ENCODE measurements around the gene DDIT3. TPM values are rescaled to one million over a fixed set of nuclear protein-coding genes. Genes with fewer than 3 reads are reported as not detected.

The DDIT3 gene
- total and polyA plus RNA-seq, 2 of the 4 experiments (the other 2 are of a cell fraction): 19.4 to 54.4 TPM

- BruUV-seq (replicated peaks): no TSS peak
- Histone ChIP-seq H2BK120ac (ENCODE audit: low read depth, low read length) (no peak overlapping the region), H4K20me1 (ENCODE audit: insufficient read depth, low read length) (peaks cover 25% of the 10 kb centered on the region), H4K8ac (ENCODE audit: low read depth in 2 of 2, low read length in 2 of 2) (no peak overlapping the region), H2BK15ac (ENCODE audit: low read depth, low read length) (no peak overlapping the region), H3K14ac (replicated peaks; ENCODE audit: low read depth, low read length) (no peak overlapping the region), H2AK9ac (replicated peaks; ENCODE audit: low read depth, low read length, poor library complexity) (no peak overlapping the region), H3K9me3 (ENCODE audit: control insufficient read depth, insufficient read depth, low read length) (no peaks in the 10 kb centered on the region), H3K36me3 (ENCODE audit: control insufficient read depth, insufficient read depth, low read length) (peaks cover 4% of the 10 kb centered on the region), H2AFZ (replicated peaks; ENCODE audit: low read length, poor library complexity) (no peak overlapping the region), H3K9me1 (ENCODE audit: insufficient read depth, low read length) (peaks cover 23% of the 10 kb centered on the region), H3K27me3 (ENCODE audit: control insufficient read depth, insufficient read depth, low read length) (peaks cover 35% of the 10 kb centered on the region), H3K27ac (ENCODE audit: insufficient read depth, low read length) (no peak overlapping the region), H3K4ac (ENCODE audit: low read depth, low read length) (no peak overlapping the region), H3K4me3 (ENCODE audit: insufficient read depth, low read depth, low read length) (no peak overlapping the region), H2AK5ac (ENCODE audit: low read depth, low read length) (no peak overlapping the region), H3K4me2 (ENCODE audit: low read depth, low read length) (no peak overlapping the region), H2BK5ac (ENCODE audit: low read depth, low read length, poor library complexity, severe bottlenecking) (no peak overlapping the region), H2BK20ac (ENCODE audit: low read depth, low read length) (no peak overlapping the region), H4K91ac (ENCODE audit: insufficient read depth, low read depth, low read length) (no peak overlapping the region), H3K4me1 (ENCODE audit: control insufficient read depth, insufficient read depth, low read length) (peaks cover 11% of the 10 kb centered on the region), H3K79me1 (ENCODE audit: low read depth in 1 of 2, low read length in 2 of 2) (peaks cover 21 to 35% of the 10 kb centered on the region in 2 experiments), H4K5ac (ENCODE audit: low read depth, low read length) (no peak overlapping the region), H3K9ac (ENCODE audit: low read depth, low read length) (no peak overlapping the region), H3K23ac (ENCODE audit: low read depth, low read length) (no peak overlapping the region), H3K18ac (ENCODE audit: low read depth, low read length) (no peak overlapping the region), H3K56ac (ENCODE audit: extremely low read depth, insufficient read depth, low read length) (no peak overlapping the region)
- in situ Hi-C loops (cut with MboI; ENCODE audit: low sequenced_read_pairs): no loop called here
- ChIA-PET POLR2A (ENCODE audit: unreplicated experiment) (no interaction called here), CTCF (no interaction called here)
- ATAC-seq (ENCODE audit: low read depth): no peak
- no peak for DNase-seq
- intact Hi-C loops (cut with micrococcal nuclease): no loop called here
- TF ChIP-seq MXI1 (IDR thresholded peaks at IDR 0.05; ENCODE audit: borderline replicate concordance, low read depth, low read length): no peak
- WGBS, 2 experiments (ENCODE audit: extremely low coverage in 2 of 2, insufficient read length in 1 of 2): 100% methylated on average over 2 of the region's 2 CpGs; no CpG with 5 or more reads in 1 of the 2 experiments
- dilution Hi-C loops (cut with HindIII; ENCODE audit: low sequenced_read_pairs, unreplicated experiment): no loop called here
Observed at GRCh38 chr12:57548013-57548315, 27.6 kb upstream of the DDIT3 start.

All from IMR-90 (cell line).